Ishikawa (cell line): Measurements from ENCODE around the gene PDE3B.
A peak's percentile ranks its signal among the peaks of the same experiment; 100 is the strongest.

Experiments
- CEBPB ChIP-seq: IDR thresholded peaks from 2 replicates; pipeline ENCODE4 v1.6.1; 2012
- CREB1 ChIP-seq: IDR thresholded peaks from 2 replicates; pipeline ENCODE4 v1.6.1; 2012; ENCODE audit warnings: low read depth
- EGR1 ChIP-seq: IDR thresholded peaks from 2 replicates; pipeline ENCODE4 v1.6.1; 2012
- EP300 ChIP-seq: IDR thresholded peaks from 2 replicates; pipeline ENCODE4 v1.6.1; 2012; ENCODE audit warnings: borderline replicate concordance
- FOXM1 ChIP-seq: IDR thresholded peaks from 2 replicates; pipeline ENCODE4 v1.6.1; 2012; ENCODE audit warnings: low read depth, borderline replicate concordance
- MAX ChIP-seq: IDR thresholded peaks from 2 replicates; pipeline ENCODE4 v1.6.1; 2012
- NFIC ChIP-seq: IDR thresholded peaks from 2 replicates; pipeline ENCODE4 v1.6.1; 2012
- RAD21 ChIP-seq: IDR thresholded peaks from 2 replicates; pipeline ENCODE4 v1.6.1; 2012; ENCODE audit warnings: low read depth
- TAF1 ChIP-seq: IDR thresholded peaks from 2 replicates; pipeline ENCODE4 v1.6.1; 2012; ENCODE audit warnings: low read depth, mild to moderate bottlenecking
- TCF12 ChIP-seq: IDR thresholded peaks from 2 replicates; pipeline ENCODE4 v1.6.1; 2012; ENCODE audit warnings: low read depth
- TEAD4 ChIP-seq: IDR thresholded peaks from 2 replicates; pipeline ENCODE4 v1.6.1; 2012
- YY1 ChIP-seq: IDR thresholded peaks from 2 replicates; pipeline ENCODE4 v1.6.1; 2012; ENCODE audit warnings: low read depth
- ZBTB7A ChIP-seq: IDR thresholded peaks from 2 replicates; pipeline ENCODE4 v1.6.1; 2012; ENCODE audit warnings: low read depth
- TF ChIP-seq, protein P1 (sequence below): IDR thresholded peaks from 2 replicates; pipeline ENCODE4 v1.6.1; 2012; ENCODE audit warnings: low read depth, mild to moderate bottlenecking
- TF ChIP-seq, protein P2 (sequence below): IDR thresholded peaks from 2 replicates; pipeline ENCODE4 v1.6.1; 2012

PDE3B gene

GRCh38 chr11:14882196-14882595 is 238.6 kb downstream of the PDE3B start:
- no peak for TF ChIP-seq FOXM1
- no peak for TF ChIP-seq YY1
- no peak for TF ChIP-seq MAX
- TF ChIP-seq EP300: no peak
- no peak for TF ChIP-seq CREB1

DNA sequence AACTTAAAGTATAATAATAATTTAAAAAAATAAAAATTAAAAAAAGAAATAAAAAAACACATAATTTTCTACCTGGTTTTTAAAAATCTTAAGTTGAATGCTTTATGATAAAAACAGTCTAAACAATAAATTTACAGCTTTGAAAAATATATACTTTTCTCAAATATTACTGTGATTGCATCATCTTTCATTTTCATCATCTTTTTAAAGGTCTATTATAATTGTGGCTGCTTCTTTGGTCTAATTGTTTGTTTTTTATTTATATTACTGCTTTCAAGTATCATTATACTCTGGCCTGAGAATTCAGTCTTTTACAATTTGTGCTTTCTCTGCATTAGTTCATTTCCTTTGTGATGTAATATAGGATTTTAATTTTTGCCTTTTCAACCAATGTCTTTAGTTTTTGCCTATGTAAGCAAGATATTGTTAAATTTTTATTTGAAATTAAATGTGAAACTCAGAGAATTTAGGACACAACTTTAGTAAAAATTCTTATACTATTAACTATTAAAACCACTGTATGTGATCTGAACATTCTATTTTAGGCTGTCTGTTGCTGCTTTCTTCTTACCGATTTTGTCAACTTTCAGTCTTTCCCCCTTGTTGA is 241.2 kb downstream of the PDE3B start:
- TF ChIP-seq TCF12 (no peak), EP300 (no peak), MAX (no peak), TAF1 (no peak), TEAD4 (no peak), CREB1 (no peak), NFIC (no peak), ZBTB7A (no peak), CEBPB (no peak), FOXM1 (no peak), RAD21 (no peak), EGR1 (no peak), YY1 (no peak)
- TF ChIP-seq, protein P1, sequence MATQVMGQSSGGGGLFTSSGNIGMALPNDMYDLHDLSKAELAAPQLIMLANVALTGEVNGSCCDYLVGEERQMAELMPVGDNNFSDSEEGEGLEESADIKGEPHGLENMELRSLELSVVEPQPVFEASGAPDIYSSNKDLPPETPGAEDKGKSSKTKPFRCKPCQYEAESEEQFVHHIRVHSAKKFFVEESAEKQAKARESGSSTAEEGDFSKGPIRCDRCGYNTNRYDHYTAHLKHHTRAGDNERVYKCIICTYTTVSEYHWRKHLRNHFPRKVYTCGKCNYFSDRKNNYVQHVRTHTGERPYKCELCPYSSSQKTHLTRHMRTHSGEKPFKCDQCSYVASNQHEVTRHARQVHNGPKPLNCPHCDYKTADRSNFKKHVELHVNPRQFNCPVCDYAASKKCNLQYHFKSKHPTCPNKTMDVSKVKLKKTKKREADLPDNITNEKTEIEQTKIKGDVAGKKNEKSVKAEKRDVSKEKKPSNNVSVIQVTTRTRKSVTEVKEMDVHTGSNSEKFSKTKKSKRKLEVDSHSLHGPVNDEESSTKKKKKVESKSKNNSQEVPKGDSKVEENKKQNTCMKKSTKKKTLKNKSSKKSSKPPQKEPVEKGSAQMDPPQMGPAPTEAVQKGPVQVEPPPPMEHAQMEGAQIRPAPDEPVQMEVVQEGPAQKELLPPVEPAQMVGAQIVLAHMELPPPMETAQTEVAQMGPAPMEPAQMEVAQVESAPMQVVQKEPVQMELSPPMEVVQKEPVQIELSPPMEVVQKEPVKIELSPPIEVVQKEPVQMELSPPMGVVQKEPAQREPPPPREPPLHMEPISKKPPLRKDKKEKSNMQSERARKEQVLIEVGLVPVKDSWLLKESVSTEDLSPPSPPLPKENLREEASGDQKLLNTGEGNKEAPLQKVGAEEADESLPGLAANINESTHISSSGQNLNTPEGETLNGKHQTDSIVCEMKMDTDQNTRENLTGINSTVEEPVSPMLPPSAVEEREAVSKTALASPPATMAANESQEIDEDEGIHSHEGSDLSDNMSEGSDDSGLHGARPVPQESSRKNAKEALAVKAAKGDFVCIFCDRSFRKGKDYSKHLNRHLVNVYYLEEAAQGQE: no peak
- TF ChIP-seq, protein P2, sequence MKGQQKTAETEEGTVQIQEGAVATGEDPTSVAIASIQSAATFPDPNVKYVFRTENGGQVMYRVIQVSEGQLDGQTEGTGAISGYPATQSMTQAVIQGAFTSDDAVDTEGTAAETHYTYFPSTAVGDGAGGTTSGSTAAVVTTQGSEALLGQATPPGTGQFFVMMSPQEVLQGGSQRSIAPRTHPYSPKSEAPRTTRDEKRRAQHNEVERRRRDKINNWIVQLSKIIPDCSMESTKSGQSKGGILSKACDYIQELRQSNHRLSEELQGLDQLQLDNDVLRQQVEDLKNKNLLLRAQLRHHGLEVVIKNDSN: no peak

GRCh38 chr11:14886513-14886912 is 242.9 kb downstream of the PDE3B start:
- TF ChIP-seq, protein P2: no peak
- TF ChIP-seq EP300 (no peak), MAX (no peak), TEAD4 (no peak), YY1 (no peak)

- TF ChIP-seq MAX (peak; percentile 100), TCF12 (peak; percentile 70), EP300 (0 out of 2 replicates have a peak, but pooled peaks have one; percentile 33), TAF1 (no peak; the same call in 1 of the 2 replicates)
- TF ChIP-seq, protein P2: peak; percentile 19; the same call in 1 of the 2 replicates
Observed at GRCh38 chr11:14891143-14892035, 247.8 kb downstream of the PDE3B start.

GRCh38 chr11:14892036-14892556 is 248.5 kb downstream of the PDE3B start, which contains the start of gene CYP2R1:
TSS of gene CYP2R1 (minus strand) at chr11:14892231. CDS start at chr11:14892205, 26 bp downstream.
- TF ChIP-seq, protein P1: no peak
- peak; percentile 84 for TF ChIP-seq MAX
- TF ChIP-seq YY1: peak; percentile 39; the same call in 1 of the 2 replicates
